ENCODE measurements around the gene TTC16.
"Not testable (repeated sequence)": the region's sequence is repeated elsewhere in the genome, so short reads cannot be mapped to it uniquely, and the experiment has no call there.

Gene TTC16

GRCh38 chr9:127744398-127745110 is 28.7 kb downstream of the TTC16 start:
- DNase-seq = no peak

DNA sequence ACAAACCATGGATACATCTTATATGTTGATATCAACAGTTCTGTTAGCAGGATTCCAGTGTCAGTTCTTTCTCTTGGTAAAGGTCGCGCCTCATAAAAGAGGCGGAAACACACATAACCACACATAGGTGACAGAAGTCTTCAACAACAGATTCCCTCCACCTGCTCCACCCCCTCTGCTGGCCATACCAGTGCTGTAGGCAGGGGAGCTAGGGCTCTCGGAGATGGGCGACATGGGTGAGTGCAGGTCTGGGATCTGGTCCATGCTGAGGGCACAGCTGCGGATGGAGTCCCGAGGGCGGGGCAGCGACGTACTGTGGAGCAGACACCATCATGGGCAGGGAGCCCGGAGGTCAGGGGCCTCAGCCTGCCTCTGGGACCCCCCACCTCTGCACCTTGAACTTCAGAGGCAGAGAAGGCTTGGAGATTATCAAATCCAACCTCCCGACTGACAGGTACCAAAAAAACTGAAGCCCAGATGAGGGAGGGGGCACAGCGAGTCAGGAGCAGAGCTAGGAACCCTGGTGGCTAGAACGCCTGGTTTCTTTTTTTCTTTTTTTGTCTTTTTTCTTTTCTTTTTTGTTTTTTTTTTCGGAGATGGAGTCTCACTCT is 31.2 kb downstream of the TTC16 start:
- peak; percentile 45 for DNase-seq

DNA sequence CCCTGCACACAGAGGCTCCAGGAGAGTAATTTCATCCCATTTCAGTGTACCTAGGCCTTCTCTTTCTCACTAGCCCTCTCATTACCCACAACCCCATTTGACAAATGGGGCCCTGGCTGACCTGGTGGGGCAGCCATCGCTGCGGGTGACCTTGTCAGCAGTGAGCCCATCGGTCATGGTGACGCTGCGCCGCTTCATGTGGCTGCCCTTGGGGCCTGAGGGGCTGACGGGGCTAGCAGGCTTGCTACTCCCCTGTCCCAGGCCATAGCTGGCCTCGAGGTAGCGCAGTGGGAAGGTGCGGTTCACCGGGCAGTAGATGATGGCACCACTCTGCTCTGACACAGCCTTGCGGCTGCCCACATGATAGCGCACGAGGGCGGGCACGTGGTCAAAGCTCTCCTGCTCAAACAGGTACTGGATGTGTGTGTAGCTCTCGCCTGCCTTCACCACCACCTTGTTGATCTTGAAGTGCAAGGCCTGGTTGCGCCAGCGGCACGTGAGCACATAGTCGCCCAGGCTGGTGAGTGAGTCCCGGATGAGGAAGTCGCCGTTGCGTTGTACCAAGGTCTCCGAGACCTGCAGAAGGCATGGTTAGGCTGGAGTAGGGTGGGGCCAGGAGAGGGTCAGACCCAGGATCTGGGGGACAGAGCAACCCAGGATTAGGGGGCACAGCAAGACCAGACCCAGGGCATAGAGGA is 33.4 kb downstream of the TTC16 start:
- DNase-seq = no peak

DNA sequence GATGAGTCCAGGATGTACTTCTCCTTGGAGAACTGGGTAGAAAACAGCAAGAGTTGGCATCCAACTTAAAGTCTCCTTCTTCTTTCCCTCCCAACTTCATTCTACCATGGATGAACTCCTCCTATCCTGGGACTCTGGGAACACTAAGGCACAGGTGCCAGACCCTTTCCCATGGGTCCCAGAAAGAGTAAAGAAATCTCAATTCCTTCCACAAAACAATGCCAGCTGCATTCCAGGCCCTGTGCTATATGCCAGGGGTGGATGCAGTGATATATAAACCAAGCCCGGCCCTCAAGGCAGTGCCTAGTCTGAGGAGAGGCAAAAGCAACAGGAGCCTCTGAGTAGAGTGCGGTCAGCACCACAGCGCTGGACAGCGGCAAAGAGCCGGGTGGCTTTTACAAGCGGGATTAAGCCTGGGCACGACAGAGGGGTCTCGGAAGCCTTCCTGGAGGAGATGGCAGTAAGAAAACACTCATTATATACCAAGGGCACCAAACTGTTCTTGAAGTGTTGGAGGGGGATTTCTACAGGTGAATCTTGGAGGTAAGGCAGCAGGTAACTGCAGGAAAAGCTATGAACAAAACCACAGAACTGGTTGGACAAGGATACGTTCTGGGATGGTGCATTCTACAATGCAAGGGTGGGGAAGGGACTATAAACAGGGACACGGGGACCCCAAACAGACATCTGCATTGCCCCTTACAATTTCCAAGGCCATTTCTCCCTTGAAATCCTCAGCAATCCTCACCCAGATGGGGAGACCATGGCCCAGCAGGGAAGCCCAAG is 35.6 kb downstream of the TTC16 start:
- no peak for DNase-seq

GRCh38 chr9:127753148-127753547 is 37.3 kb downstream of the TTC16 start:
- DNase-seq = no peak

GRCh38 chr9:127753622-127754021 is 37.7 kb downstream of the TTC16 start:
- DNase-seq = no peak

DNA sequence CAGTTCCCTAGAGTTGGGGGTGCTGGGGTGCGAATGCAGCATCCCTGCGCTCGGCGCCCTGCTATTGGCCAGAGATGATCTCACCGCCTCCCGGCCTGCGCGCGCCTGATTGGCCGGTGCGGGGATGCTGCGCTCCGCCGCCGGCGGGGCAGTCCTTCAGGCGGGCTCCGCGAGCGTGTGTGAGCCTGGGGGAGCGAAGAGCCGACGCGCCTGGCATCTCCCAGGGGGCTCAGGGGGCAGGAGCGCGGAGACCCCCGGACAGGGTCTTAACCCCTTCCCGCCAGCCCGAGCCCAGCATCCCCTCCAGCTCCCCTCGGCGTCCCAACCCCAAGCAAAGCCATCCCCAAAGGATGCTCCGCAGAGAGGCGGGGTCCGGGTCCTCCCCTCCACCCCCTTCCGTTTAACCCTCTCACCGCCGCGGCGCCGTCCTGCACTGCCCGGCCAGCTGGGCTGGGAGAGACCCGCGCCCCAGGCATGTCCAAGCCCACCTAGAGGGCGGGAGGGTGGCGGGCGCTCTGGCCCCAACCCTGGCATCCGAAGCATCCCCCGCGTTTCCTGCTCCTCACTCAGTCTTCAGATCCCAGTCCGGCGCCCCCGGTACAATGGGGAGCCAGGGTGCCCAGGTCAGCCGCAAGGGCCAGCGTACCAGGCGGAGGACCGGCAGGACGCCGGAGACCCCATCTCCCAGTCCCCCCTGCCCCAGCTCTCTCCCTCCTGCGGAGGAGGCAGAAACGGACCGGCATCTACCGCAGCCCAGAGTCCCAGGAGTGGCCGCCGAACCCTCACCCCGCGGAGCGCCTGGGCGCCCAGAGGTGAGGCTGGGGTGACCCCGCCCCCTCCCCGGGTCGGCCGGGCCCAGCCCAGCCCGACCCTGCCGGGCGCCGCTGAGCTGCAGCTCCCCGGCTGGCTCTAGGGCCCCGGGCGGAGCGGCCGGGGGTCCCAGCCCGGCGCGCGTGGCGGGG is 38.5 kb downstream of the TTC16 start:
- DNase-seq = no peak

DNA sequence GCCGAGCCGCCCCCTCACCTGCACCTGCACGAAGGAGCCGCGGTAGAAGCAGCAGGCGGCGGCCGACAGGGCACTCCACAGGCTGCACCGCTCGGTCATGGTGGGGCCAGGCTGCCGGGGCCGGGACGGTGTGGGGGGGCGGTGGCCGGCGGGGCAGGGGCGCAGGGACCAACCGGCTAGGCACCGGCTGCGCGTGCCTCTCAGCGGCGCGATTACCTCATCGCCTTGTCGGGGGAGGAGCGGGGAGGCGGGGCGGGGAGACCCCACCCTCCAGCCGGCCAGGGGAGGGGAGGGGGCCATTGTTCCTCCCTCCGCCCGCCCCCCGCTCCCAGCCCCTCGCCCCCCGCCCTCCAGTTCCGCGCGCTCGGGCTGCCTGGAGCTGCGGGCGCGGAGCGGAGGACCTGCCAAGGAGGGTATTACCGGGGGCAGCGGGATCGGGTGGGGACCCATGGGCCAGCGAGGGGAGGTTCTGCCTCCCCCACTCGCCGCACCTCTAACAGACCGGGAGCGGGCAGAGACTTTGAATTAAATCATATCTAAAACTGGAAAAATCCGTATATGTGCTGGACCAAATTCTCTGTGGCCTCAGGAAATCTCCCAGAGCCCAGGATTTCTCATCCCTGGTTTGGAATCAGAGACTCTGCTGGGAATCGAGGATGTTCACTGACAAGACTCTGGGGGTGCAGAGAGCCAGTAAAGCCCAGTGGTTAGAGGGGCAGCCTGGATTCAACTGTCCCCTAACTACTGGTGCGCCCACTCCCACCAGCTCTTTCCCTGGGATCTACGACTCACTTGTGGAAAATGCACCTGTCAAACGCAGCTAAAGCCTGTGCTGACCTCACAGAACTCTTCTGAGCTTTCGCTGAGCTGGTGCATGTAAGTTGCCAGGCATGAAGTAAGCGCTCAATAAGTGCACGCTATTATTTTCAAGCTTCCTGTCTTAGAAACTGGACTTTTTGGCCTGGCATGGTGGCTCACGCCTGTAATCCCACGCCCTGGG is 39.5 kb downstream of the TTC16 start:
- no peak for DNase-seq

GRCh38 chr9:127756233-127756632 is 40.4 kb downstream of the TTC16 start:
- no peak for DNase-seq

GRCh38 chr9:127756776-127757175 is 40.9 kb downstream of the TTC16 start:
- DNase-seq = not testable (repeated sequence)

DNA sequence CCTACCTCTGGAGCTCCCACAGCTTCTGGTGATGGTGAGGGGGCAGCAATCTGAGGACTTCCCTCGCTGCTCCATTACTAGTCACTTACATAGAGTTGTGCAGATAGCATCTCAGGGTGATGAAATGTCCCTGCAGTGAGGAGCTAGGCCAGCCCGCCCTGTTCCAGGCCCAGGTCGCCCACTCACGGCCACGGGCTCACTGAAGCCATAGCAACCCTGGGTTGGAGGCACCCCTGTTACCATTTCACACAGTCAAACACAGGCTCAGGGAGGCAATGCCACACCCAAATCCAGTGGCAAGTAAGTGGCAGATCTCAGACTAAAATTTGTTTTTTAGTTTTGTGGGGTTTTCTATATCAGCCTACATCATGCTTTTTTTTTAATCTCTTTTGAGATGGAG is 43.0 kb downstream of the TTC16 start:
- no peak for DNase-seq

GRCh38 chr9:127761061-127761460 is 45.2 kb downstream of the TTC16 start:
- no peak for DNase-seq

DNA sequence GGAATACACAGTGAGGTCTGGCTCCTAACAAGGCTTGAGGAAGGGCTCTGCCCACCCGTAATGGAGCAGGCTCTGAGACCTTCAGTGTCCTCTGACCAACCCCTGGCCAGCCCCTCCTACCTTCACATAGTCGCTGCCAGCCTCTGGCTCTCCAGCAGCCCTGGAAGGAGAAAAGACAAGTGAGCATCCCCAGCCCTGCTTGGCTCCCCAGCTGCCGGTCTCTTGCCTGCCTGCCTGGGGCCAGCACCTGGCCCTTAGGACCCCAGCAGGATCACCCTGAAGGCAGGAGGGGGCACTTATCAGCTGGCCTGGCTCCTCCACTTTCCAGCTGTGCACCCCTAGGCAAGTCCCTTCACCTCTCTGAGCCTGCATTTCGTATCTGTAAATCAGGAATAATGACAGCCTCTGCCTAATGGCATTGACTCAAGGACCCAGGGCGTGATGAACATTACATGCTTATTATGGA is 45.6 kb downstream of the TTC16 start:
- DNase-seq = no peak

GRCh38 chr9:127762111-127762676 is 46.3 kb downstream of the TTC16 start:
- no peak for DNase-seq

GRCh38 chr9:127763918-127764384 is 48.1 kb downstream of the TTC16 start:
- DNase-seq = peak; percentile 37

GRCh38 chr9:127765418-127765817 is 49.5 kb downstream of the TTC16 start:
- DNase-seq = no peak

DNA sequence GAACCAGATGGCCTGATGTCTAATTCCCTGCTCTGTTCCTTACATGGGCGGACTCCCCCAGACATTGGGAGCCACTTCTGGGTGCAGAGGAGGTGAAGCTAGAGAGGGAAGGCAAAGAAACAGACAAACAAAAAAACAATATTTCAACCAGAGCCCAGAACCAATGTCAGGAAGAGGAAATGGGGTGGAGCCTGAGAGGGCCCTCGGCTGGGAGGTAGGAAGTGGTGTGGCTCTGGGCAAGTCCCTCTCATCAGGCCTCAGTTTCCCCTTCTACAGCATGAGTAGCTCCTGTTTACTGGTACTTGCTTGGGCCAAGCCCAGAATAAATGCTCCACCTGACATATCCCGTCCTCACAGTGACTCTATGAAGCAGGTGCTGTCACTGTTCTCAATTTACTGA is 51.5 kb downstream of the TTC16 start:
- DNase-seq = no peak

GRCh38 chr9:127767909-127768331 is 52.0 kb downstream of the TTC16 start:
- DNase-seq = no peak

GRCh38 chr9:127768698-127769097 is 52.8 kb downstream of the TTC16 start:
- DNase-seq = no peak

- no peak for DNase-seq
Measured at GRCh38 chr9:127769101-127769500, 53.2 kb downstream of the TTC16 start.

Data from activated CD8-positive, alpha-beta memory T cell treated with anti-CD3 and anti-CD28 coated beads, Interleukin-2, amount 50 U/mL, for 4 hours (primary cell).